Astrocyte of the spinal cord (primary cell): ENCODE data around the gene APELA.

Experiments used
- DNase-seq: peaks from one replicate; pipeline ENCODE4 v3.0.0; 2011; ENCODE audit warnings: low read depth, low spot score
- H3K4me3 ChIP-seq: 2 replicates; pipeline ENCODE4 v1.5.1; 2011; ENCODE audit warnings: low read depth, mild to moderate bottlenecking, low read length, moderate library complexity
- in situ Hi-C: cut with HindIII; loops from 2 replicates; pipeline ENCODE4 v1.10.0; 2017; ENCODE audit warnings: low sequenced_read_pairs
- TF ChIP-seq, protein P1 (sequence below): IDR thresholded peaks from 2 replicates; pipeline ENCODE4 v1.5.1; 2012; ENCODE audit warnings: low read depth, mild to moderate bottlenecking, low read length, inconsistent platforms

APELA gene

DNA sequence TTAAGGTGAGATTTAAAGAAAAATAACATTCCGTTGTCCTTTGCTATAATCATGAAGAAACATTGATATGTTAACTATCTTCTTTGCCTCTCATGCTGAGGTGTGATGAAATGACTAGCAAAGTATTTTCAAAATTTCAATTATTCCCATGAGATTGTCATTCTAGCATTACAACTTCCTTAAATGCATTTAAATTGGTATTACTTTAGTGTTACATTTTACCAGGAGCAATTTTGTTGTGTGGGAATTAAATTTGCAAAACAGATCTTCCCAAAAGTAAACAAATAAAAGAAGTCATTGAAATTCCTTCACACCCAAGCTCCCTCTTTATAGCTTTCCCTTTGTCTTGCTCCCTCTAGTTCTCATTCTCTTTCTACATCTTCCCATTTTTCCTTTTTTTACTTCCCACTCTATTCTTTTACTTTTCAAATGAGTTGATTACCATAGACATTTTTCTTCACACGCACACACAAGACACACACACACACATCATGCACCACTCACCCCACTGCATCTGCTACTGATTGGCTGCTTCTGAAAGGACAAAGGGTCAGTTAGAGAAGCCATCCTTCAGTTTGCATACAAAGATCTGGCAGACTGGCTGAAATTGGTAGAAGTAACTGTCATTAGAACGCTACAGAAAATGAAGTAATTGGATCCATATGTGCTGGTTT lies 10.0 kb upstream of the APELA start:
- TF ChIP-seq, protein P1, sequence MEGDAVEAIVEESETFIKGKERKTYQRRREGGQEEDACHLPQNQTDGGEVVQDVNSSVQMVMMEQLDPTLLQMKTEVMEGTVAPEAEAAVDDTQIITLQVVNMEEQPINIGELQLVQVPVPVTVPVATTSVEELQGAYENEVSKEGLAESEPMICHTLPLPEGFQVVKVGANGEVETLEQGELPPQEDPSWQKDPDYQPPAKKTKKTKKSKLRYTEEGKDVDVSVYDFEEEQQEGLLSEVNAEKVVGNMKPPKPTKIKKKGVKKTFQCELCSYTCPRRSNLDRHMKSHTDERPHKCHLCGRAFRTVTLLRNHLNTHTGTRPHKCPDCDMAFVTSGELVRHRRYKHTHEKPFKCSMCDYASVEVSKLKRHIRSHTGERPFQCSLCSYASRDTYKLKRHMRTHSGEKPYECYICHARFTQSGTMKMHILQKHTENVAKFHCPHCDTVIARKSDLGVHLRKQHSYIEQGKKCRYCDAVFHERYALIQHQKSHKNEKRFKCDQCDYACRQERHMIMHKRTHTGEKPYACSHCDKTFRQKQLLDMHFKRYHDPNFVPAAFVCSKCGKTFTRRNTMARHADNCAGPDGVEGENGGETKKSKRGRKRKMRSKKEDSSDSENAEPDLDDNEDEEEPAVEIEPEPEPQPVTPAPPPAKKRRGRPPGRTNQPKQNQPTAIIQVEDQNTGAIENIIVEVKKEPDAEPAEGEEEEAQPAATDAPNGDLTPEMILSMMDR, result no peak
- in situ Hi-C loops, result no loop called here
- no peak overlapping the region for H3K4me3 ChIP-seq
- no peak for DNase-seq

DNA sequence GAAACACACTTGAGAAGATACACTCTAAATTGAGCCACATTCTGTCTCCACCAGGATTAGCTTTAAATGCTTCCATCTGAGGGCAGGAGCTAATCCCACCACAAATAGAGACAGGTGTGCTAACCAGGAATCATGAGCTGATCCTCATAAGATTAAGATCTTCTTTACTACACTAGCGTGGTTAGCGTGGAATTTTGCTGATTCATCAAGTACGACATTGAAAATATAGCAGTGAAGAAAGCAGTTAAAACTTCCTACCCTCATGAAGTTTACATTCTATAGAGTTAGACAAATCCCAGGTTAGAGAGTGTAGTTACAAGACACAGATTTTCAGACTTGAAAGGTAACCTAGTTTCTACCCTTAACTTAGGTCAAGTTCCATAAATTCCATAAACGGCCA lies 5.3 kb upstream of the APELA start:
- no peak for DNase-seq
- in situ Hi-C loops, result no loop called here
- no peak overlapping the region for H3K4me3 ChIP-seq
- TF ChIP-seq, protein P1, result no peak

DNA sequence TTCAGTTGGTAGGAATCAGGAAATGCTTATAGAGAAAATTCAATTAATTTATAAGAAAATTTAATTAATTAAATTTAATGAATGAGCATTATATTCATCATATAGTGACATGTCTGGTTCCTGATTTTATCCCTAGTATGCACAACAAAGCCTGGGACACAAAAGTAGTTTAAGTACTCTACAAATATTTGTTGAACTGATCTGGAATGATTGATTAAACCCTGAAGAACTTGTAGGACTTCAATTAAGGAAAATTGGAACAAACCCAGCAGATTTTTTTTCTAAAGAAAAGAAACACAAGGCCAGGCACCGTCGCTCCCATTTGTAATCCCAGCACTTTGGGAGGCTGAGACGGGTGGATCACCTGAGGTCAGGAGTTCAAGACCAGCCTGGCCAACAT lies 4.5 kb upstream of the APELA start:
- in situ Hi-C loops, result no loop called here
- TF ChIP-seq, protein P1, result no peak
- H3K4me3 ChIP-seq, result no peak overlapping the region
- DNase-seq, result no peak

DNA sequence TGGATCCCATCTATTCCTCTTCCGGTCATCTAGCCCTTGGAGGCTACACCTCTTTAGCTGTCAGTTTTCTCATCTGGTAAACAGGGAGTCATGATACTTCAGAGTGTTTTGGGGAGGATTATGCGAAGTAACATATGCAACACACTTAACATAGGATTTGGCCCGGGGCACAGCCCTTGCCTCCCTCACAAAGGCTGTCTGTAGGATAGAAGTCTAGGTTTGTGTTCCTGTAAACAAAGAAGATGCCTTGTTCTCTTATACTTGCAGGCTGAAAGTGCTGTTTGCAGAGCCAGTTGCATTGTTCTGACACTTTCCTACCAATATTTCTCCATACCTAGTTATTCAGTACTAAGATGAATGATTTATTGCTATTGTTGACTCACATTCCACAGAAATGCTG lies 2.2 kb upstream of the APELA start:
- in situ Hi-C loops, result no loop called here
- DNase-seq, result no peak
- no peak overlapping the region for H3K4me3 ChIP-seq
- TF ChIP-seq, protein P1, result no peak

DNA sequence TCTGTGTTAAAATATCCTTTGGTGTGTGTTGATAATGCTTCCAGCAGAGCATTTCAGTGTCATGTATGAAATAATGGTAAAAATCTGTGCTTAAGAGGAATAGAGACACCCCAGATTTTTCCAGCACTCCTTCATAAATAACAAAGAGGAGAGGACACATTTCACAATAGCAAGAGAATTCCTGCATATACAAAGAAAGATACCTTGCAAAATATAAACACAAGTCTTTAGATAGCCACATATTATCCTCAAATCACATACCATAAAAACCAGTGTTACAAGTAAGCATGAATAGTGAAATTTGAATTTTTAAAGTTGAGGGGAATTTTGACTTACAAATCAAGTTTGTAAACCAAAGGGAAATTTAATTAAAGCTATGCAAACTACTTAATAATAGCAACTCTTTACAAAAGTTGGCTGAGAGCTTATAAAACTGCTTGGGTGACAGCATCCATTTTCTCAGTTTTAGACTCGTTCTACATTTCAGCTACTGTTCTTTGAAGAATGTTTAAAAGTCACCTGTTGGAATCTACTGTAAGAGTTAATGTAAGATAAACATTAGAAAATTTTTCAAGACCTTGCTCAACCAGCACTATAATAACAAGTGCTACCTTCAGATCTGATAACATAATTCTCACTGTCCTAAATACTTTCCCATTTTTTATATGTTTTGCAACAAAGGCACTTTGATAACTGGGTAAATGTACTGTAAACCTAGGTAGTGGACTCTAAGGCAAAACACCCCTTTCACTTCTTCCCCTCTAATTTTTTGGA lies 3.7 kb downstream of the APELA start:
- in situ Hi-C loops, result no loop called here
- no peak overlapping the region for H3K4me3 ChIP-seq
- TF ChIP-seq, protein P1, result no peak

DNA sequence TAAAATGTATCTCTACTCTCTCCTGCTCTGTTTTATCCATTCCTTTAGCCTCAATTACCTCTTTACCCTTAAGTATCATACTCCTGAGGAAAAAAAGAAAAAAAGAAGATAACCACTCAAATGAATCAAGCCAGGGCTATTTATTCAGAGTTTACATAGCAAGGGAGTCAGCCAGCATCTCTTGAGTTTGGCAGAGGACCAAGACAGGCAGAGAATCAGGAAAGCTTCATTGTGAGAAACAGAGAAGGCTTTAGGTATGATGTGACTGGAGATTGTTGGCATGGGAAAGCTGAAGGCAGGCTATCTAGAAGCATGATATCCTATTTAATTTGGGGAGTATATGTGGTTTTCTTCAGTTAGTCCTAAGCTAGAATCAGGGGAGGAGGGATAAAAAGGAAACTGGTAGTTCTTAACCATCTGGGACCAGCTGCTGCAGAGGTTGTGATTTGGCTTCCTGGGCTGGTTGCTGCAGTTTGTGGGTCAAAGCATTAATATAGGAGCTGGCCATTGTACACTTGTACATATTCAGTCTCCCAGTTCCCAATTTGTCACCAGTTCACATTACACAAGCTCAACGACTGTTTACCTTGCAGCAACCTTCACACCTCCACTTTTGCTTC lies 11.2 kb downstream of the APELA start:
- H3K4me3 ChIP-seq, result no peak overlapping the region
- TF ChIP-seq, protein P1, result no peak
- no peak for DNase-seq
- in situ Hi-C loops, result no loop called here

More for the DNA sequence above, 3.7 kb downstream of the APELA start:
- DNase-seq, result no peak
